Inferior parietal cortex (tissue), 1 donor: ENCODE results near the gene SLBP.
A peak's percentile ranks its signal among the peaks of the same experiment; 100 is the strongest.
"Not testable (repeated sequence)": the region's sequence is repeated elsewhere in the genome, so short reads cannot be mapped to it uniquely, and the experiment has no call there.

Experiments
- DNase-seq: peaks from one replicate; pipeline ENCODE4 v3.0.0-alpha.2; 2016; ENCODE audit errors: extremely low spot score

The SLBP gene

GRCh38 chr4:1676605-1677525, 35.3 kb downstream of the SLBP start:
- DNase-seq, result no peak

- no peak for DNase-seq
Measured at GRCh38 chr4:1675802-1676137, 36.3 kb downstream of the SLBP start.

DNA sequence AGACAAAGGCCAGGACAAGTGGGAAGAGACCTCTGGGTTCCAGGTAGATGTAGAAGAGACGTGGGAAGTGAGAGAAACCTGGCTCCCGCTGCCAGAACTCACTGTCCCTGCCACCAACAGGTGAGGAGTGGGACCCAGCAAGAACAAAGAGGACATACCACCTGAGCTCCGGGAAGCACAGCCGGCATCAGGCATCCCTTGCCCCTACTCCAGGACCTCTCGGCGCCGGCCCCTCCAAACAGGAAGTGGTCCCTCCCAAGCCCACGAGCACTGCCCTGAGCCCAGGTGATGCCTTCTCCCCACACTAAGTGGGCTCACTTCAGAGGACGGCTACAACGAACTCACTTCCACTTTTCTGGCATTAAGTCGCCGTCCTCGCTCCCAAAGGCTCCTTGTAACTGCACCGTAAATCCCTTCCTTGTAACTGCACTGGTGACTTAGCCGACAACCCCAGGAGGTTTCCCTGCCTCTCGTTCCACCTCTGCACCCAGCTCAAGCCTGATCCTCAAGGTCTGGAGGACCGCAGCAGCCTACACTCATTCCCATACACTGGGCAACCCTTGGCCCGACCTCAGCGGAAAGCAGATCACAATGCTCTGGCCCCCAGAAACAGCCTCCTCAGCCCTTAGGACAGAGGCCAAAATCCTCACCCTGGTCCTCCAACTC, 36.9 kb downstream of the SLBP start:
- DNase-seq, result no peak

GRCh38 chr4:1674682-1675081, 37.4 kb downstream of the SLBP start:
- peak; percentile 42 for DNase-seq

- no peak for DNase-seq
Measured at GRCh38 chr4:1673671-1674070, 38.4 kb downstream of the SLBP start.

- DNase-seq, result not testable (repeated sequence)
Measured at GRCh38 chr4:1671011-1671410, 41.1 kb downstream of the SLBP start.

- no peak for DNase-seq
Measured at GRCh38 chr4:1670279-1670678, 41.8 kb downstream of the SLBP start.

DNA sequence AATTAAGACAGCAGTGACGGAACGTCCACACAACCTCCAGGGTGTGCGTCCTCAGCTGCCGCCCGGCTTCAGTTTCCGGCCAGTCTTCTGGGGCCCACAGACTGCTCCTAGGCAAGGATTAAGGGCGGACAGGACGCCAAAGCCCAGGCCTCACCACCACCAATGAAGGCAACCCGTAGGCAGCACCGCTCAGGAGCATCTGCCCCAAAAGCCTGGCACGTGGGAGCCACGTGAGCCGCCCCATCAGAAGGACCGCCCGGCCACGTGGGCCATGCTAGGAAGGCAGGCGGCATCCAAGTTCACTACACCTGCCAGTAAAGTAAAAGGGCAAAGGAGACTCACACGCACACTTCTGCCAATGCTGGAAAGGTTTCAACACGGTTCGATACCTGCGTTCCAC, 42.3 kb downstream of the SLBP start:
- DNase-seq, result no peak

- no peak for DNase-seq
Measured at GRCh38 chr4:1669270-1669669, 42.8 kb downstream of the SLBP start.

DNA sequence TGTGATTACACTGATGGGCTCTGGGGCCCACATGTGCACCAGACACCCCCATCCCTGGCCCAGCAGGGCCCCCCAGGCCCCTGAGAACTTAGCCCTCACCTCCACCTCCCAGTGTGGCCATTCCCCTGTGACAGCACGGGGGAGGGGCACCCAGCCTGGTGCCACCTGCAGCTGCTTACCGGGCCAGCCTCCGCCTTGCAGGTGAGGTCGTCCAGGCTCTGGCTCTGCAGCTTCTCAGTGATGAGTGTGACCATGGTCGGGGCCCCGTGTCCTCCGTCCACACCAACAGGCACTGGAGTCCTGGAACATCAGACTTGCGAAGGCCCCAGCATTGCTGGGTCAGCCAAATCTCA, 43.7 kb downstream of the SLBP start:
- DNase-seq, result no peak

DNA sequence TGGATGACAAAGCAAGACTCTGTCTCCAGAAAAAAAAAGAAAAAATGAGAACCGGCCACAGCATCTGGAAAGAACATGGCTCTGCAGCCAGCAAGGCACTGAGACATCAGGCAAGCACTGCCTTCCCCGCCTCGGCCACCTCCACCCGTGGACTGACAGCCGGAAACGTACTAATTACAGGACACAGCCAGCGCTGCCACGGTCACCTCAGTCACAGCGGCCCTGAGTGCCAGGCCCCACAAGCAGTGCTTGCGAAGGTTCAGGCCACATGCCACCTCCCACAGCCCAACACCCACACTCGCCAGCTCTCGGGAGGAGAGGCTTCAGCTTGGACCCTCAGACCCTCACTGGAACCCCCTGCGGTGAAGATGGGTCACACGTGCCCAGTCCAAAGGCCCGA, 44.8 kb downstream of the SLBP start:
- no peak for DNase-seq

DNA sequence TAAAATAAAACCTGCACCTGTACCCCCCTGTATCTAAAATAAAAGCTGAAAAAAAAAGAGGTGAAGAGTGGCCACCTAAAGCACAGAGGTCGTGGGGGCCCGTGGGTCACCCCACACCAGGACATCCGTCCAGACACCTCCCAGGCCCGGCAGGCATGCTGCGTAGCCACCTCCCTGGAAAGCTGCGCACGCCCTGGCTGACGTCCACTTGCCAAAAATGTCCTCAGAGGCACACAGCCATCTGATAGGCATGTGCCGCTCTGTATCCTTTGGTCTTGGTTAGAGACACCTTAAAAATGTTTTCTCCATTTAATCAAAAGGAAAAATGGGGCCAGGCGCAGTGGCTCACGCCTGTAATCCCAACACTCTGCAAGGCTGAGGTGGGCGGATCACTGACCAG, 45.7 kb downstream of the SLBP start:
- no peak for DNase-seq

GRCh38 chr4:1664141-1664540, 48.0 kb downstream of the SLBP start:
- DNase-seq, result no peak

DNA sequence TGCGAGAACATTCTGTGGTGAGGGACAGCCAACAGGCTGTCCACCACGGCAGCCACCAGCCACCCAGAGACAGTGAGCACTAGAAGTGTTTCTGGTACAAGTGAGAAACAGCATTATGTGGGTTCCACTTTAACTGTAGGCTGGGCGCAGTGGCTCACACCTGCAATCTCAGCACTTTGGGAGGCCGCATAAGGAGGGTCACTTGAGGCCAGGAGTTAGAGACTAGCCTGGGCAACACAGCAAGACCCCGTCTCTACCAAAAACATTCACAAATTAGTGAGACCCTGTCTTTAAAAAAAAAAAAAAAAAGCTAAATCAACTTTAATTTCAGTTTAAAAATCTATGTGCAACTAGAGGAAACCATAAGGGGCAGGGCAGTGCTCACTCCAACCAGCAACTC, 48.6 kb downstream of the SLBP start:
- no peak for DNase-seq

- DNase-seq, result no peak
Measured at GRCh38 chr4:1661695-1662094, 50.4 kb downstream of the SLBP start.

DNA sequence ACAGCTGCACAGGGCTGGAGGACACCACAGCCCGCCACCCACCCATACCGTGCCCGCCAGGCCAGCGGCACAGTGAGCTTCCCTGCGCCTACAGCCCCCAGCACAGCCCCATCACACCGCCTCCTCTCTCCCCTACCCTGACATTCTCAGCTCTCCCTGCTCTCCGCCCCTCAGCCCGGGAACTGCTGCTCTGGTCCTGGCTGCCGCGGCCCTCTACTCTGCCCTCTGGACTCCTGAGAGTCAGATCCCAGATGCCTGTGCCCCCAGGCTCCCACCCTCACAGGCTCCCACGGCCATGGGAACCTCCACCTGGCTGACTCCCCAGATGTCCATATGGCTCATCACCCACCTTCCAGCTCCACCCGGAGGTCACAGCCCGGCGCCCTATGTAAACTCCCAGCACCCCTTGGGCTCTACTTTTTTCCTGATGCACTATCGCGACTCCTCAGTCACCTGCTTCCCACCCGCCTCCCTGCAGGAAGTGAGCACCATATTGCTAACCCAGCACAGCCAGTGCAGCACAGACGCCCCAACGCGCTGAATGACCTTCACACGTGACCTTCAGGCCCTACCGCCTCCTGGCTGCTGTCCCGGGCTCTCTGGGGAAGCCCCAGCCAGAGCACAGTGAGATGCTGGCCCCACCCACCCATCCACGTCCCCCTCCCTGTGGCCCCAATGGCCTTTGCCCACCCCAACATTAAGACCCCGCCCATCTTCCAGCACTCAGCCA, 51.0 kb downstream of the SLBP start:
- DNase-seq, result no peak

GRCh38 chr4:1659104-1660043, 52.7 kb downstream of the SLBP start:
- no peak for DNase-seq

DNA sequence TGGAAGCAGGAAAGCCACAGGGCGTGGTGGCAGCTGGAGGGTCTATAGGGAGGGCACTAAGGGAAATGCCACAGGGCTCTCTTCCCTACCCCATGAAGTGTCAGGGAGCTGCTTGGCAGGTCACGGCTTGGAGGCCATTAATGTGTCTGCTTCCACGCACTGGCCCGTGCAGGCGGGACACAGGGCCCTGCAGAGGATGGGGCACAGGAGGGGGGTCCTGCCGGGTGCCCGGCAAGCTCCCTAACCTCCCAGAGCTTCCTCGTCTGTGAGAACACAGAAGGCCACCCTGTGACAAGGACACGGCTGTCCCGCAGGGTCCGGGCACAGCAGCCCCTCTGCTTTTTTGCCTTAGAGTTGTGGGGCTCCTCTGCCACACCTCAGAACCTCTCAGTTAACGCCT, 53.5 kb downstream of the SLBP start:
- DNase-seq, result no peak

GRCh38 chr4:1658146-1658545, 54.0 kb downstream of the SLBP start:
- DNase-seq, result no peak

GRCh38 chr4:1656986-1657385, 55.1 kb downstream of the SLBP start:
- no peak for DNase-seq

DNA sequence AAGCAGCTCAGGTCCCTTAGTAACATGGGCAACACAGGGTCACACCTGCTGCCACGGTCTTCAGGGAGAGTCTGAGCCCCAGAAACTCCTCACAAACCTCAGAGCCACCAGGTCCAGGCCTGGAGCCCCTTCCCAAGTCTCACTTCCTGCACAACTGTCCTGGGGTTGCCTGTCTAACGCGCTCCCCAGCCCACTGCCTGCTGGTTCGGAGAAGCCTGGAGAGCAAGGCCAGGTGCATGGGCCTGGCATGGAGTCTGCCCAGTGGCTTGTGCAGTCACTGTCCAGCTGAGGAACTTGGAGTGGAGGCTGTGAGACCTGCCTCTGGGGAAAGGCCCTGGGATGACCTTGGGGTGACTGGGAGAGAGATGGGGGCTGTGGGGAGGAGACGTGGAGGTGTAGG, 56.0 kb downstream of the SLBP start:
- DNase-seq, result no peak

DNA sequence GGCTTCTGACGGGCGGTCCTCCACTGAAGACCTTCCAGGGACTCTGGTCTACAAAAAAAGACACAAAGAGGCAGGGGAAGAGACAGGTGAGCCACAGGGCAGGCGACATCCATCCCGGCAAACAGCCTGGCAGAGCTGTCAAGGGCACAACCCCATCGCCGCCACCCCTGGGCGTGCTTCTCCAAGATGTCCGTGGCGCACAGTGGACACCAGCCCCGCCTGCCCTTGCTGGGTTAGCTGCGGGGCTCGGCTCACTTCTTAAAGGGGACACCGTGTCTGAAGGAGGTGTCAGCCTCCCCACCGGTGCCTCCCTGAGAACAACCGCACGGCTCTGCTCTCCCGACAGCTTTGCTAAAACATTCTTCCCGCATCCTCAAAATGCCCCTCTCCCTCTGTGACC, 56.4 kb downstream of the SLBP start:
- DNase-seq, result no peak
